GM18508 (cell line): ENCODE data around the gene COQ9.

ENCODE experiments used
- ATAC-seq: cut with Tn5 transposase; IDR thresholded peaks from one replicate; pipeline ENCODE4 v1.9.1; 2021; ENCODE audit warnings: moderate number of reproducible peaks; ENCODE audit not compliant: insufficient read depth, unreplicated experiment

COQ9 gene

GRCh38 chr16:57507136-57508034, 60.1 kb downstream of the COQ9 start:
- no peak for ATAC-seq

GRCh38 chr16:57508035-57508425, 60.8 kb downstream of the COQ9 start:
- no peak for ATAC-seq

GRCh38 chr16:57509231-57509923, 62.1 kb downstream of the COQ9 start:
- ATAC-seq, result no peak

- no peak for ATAC-seq
These were observed 63.0 kb downstream of the COQ9 start for GRCh38 chr16:57510016-57510871.
